ENCODE data around the gene TEDC1. TPM values are rescaled to one million over a fixed set of nuclear protein-coding genes. Genes with fewer than 3 reads are reported as not detected.

The TEDC1 gene
- total RNA-seq, 2 donors from 2014 or later = 1.6 to 12.2 TPM

DNA sequence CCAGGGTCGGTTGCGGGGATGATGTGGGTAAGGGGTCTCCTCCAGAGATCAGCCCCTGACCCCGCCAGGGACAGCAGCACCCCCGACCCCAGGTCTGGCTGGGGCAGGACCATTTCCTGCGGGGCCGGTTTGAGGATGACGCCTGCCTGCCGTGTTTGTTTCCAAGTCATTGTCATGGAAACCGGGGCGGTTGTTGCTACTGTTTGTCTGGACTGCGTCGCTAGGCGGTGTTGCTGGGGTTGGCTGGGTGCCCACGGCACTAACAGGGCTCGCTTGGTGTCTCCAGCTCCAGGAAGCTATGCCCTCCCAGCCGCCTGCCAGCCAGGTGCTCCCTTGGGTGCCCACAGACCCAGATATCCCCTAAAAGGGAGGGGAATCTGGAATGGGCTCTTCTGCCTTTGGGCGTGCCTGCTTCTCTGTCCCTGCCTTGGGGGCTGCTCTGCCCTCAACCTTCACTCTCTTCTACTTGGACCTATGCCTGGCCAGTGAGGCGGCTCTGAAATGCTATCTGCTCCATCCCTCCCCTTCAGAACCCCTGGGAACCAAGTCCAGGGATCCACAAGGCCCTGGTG, 9.1 kb upstream of the TEDC1 start:
- peaks cover 72% of the 10 kb centered on the region for H3K4me1 ChIP-seq
- TF ChIP-seq, protein P1, sequence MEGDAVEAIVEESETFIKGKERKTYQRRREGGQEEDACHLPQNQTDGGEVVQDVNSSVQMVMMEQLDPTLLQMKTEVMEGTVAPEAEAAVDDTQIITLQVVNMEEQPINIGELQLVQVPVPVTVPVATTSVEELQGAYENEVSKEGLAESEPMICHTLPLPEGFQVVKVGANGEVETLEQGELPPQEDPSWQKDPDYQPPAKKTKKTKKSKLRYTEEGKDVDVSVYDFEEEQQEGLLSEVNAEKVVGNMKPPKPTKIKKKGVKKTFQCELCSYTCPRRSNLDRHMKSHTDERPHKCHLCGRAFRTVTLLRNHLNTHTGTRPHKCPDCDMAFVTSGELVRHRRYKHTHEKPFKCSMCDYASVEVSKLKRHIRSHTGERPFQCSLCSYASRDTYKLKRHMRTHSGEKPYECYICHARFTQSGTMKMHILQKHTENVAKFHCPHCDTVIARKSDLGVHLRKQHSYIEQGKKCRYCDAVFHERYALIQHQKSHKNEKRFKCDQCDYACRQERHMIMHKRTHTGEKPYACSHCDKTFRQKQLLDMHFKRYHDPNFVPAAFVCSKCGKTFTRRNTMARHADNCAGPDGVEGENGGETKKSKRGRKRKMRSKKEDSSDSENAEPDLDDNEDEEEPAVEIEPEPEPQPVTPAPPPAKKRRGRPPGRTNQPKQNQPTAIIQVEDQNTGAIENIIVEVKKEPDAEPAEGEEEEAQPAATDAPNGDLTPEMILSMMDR (IDR thresholded peaks at IDR 0.05) = peak in 4 of 7 experiments; percentile 7 to 35 (median 23)
- peak; percentile 23 to 73 (median 54) for TF ChIP-seq POLR2A (IDR thresholded peaks at IDR 0.05)
- ATAC-seq = peak; percentile 79

DNA sequence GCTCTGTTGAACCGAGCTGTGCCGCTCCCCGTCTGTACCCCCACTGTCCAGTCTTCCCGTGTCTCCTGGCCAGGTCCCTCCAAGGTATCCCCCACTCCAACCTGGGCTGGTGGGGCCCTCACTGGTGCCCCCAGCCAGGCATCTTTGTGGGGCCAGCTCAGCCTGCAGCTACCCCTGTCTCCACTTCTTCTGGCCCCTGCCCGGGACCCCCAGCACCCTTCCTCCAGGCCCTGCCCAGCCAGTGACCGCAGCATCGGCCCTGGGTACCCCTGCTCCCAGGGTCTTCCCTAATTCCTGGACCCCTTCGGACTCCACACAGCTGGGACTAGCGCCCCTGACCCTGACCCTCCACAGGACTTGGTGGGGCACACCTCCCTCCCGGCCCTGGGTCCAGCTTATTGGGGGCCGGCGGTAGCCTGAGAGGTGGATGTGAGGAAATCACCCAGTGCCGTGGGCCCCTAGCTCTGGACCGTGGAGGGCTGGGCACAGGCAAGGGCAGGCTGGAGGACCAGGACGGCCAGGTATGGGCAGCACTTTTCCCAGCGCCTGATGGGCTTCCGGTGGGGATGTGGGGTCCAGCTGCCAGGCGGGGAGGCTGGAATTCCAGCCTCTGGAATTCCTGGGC, 8.4 kb upstream of the TEDC1 start:
- H3K36me3 ChIP-seq (replicated peaks in 1 of 2; ENCODE audit: insufficient read depth in 1 of 2, low read depth in 2 of 2) = no peaks in the 10 kb centered on the region
- peaks cover 0 to 28% of the 10 kb centered on the region in 2 donors for H3K27me3 ChIP-seq
- TF ChIP-seq, protein P1 (IDR thresholded peaks at IDR 0.05) = no peak
- no peak for TF ChIP-seq POLR2A (IDR thresholded peaks at IDR 0.05)
- no peaks in the 10 kb centered on the region for H3K9me3 ChIP-seq
- H3K27ac ChIP-seq = peak overlapping the region; percentile 18 to 97 (median 91)
- ATAC-seq (no peak), DNase-seq (no peak)
- intact Hi-C loops (cut with DNase I) = no loop called here
- WGBS, 2 donors = 74% methylated on average over 18 of the region's 18 CpGs; no CpG with 5 or more reads in 1 of the 2 donors
- H3K4me3 ChIP-seq = no peak overlapping the region
- H3K4me1 ChIP-seq = peaks cover 74% of the 10 kb centered on the region

More for the DNA sequence above, 9.1 kb upstream of the TEDC1 start:
- H3K27ac ChIP-seq = peak overlapping the region; percentile 86 to 97 (median 91)
- WGBS, 2 donors = 1 to 17% methylated on average over 2 to 18 of the region's 18 CpGs
- H3K4me3 ChIP-seq = no peak overlapping the region
- intact Hi-C loops (cut with DNase I) = no loop called here
- H3K27me3 ChIP-seq = peaks cover 0 to 22% of the 10 kb centered on the region in 2 donors
- no peaks in the 10 kb centered on the region for H3K36me3 ChIP-seq (replicated peaks in 1 of 2; ENCODE audit: insufficient read depth in 1 of 2, low read depth in 2 of 2)
- DNase-seq = peak; percentile 96 to 98 (median 98)
- H3K9me3 ChIP-seq = no peaks in the 10 kb centered on the region

DNA sequence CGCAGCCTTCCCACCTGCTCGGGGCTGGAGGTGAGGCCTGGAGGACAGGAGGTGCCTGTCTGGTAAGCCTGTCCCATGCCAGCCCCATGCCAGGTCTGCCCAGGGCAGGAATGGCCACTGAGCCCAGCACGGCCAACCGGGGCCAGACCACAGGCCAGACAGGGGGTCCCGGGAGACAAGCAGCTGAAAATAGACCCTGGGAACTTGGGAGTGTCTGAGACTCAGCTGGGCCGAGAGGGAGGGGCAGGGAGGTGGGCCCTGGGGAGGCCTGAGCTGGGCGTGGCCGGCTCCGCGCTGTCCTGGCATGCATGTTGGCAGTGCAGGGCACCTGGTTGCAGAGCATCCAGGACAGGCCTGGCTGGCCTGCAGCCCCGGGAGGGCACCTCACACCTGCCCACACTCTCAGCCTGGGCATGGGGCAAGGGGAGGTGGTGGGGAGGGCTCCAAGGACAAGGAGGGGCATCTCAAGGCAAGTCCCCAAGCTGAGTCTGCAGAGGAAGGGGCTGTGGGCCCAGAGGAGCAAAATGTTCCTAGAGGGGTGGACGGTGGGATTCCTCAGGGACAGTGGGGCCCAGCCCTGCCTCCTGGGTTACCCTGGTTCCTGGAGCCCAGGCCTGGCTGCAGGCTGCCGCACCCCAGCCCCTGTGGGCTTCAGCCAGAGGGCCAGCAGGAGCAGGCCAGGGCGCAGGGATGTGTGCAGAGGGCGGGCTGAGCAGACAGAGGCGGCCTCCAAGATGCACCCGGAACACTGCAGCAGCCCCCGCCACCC, 7.6 kb upstream of the TEDC1 start:
- TF ChIP-seq POLR2A (IDR thresholded peaks at IDR 0.05) = no peak
- TF ChIP-seq, protein P1 (IDR thresholded peaks at IDR 0.05) = no peak
- Histone ChIP-seq H3K27me3 (peaks cover 0 to 26% of the 10 kb centered on the region in 2 donors), H3K9me3 (no peaks in the 10 kb centered on the region), H3K4me1 (peaks cover 72% of the 10 kb centered on the region), H3K27ac (peak overlapping the region; percentile 18 to 97 (median 91)), H3K36me3 (replicated peaks in 1 of 2; ENCODE audit: insufficient read depth in 1 of 2, low read depth in 2 of 2) (no peaks in the 10 kb centered on the region), H3K4me3 (no peak overlapping the region)
- intact Hi-C loops (cut with DNase I) = no loop called here
- WGBS, 2 donors = 37 to 67% methylated on average over 2 to 17 of the region's 18 CpGs
- ATAC-seq (no peak), DNase-seq (no peak)

DNA sequence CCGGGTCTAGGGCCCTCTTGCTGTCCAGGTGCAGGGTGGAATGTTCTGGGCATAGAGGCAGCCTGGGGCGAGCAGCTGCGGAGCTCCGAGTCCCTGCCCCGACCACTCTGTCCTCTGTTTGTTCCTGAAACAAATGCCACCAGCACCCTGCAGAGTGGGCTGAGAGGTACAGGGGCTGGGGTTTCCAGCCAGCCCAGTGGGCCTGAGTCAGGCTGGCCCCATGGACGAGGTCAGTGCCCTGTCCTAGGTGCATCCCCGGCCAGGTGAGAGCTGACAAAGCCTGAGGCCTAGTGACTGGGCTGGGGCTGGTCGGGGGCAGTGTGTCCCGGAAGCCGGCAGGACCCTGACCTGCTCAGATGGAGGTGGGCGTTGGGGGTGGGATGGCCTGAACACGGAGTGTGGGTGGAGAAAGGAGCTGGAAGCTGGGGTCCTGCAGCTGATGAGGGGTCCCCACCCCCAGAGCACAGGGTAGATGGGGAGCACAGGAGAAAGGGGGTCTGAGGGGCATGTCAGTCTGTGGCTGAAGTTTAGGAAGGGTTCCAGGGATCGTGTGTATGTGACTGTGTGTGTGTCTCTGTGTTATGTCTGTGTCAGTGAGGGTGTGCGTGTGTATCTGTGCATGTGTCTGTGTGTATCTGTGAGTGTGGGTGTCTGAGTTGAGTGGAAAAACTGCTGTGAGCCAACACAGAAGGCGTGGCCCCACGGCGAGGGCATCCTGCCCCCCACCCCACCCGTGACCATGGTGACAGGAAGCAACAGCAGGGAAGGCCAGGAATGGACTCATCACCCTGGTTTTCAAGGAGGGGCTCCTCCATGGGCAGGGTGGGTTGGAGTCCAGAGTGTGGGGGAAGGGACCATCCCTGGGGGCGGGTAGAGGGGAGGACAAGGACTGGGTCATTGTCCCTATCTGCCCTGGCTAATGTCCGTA, 6.7 kb upstream of the TEDC1 start:
- Histone ChIP-seq H3K4me3 (no peak overlapping the region), H3K4me1 (peaks cover 80% of the 10 kb centered on the region), H3K36me3 (replicated peaks in 1 of 2; ENCODE audit: insufficient read depth in 1 of 2, low read depth in 2 of 2) (no peaks in the 10 kb centered on the region), H3K9me3 (no peaks in the 10 kb centered on the region), H3K27me3 (peaks cover 0 to 21% of the 10 kb centered on the region in 2 donors), H3K27ac (no peak overlapping the region)
- ATAC-seq (no peak), DNase-seq (no peak)
- intact Hi-C loops (cut with DNase I) = no loop called here
- WGBS, 2 donors = 76 to 81% methylated on average over 15 to 19 of the region's 20 CpGs
- TF ChIP-seq, protein P1 (IDR thresholded peaks at IDR 0.05) = no peak
- no peak for TF ChIP-seq POLR2A (IDR thresholded peaks at IDR 0.05)

Data from body of pancreas (tissue), 4 donors.